Epithelial cell of proximal tubule (primary cell): ENCODE measurements around the gene SLK. TPM values are rescaled to one million over a fixed set of nuclear protein-coding genes. Genes with fewer than 3 reads are reported as not detected.

ENCODE experiments used
- DNase-seq: peaks from one replicate; pipeline ENCODE4 v3.0.0-alpha.2; 2011; ENCODE audit warnings: low read depth
- H3K4me3 ChIP-seq: 2 replicates; pipeline ENCODE4 v1.5.1; 2011; ENCODE audit warnings: low read depth, mild to moderate bottlenecking, low read length
- CTCF ChIP-seq: conservative IDR thresholded peaks from 2 replicates; pipeline ENCODE4 v1.5.1; 2012; ENCODE audit warnings: low read depth, mild to moderate bottlenecking, low read length
- total RNA-seq: library from RNA; depleted of rRNA; stranded (reverse); fragments of >200 nt; gene quantifications from 2 replicates; pipeline ENCODE4 v1.2.3, GENCODE V29; 2015

The SLK gene
- total RNA-seq, 1 donor from 2014 or later, result 30.4 TPM

GRCh38 chr10:104038958-104039752 lies 72.2 kb downstream of the SLK start:
- no peak for DNase-seq
- H3K4me3 ChIP-seq, result no peak overlapping the region
- TF ChIP-seq CTCF, result no peak

- TF ChIP-seq CTCF, result no peak
- no peak overlapping the region for H3K4me3 ChIP-seq
Observed at GRCh38 chr10:104040382-104040781, 73.4 kb downstream of the SLK start.

GRCh38 chr10:104040862-104041789 lies 74.2 kb downstream of the SLK start:
- no peak for DNase-seq
- no peak overlapping the region for H3K4me3 ChIP-seq
- TF ChIP-seq CTCF, result no peak

More at GRCh38 chr10:104040382-104040781, 73.4 kb downstream of the SLK start:
- DNase-seq, result no peak

- H3K4me3 ChIP-seq, result no peak overlapping the region
- DNase-seq, result no peak
- TF ChIP-seq CTCF, result no peak
Observed at GRCh38 chr10:104041891-104042535, 75.1 kb downstream of the SLK start.

- no peak for TF ChIP-seq CTCF
- no peak overlapping the region for H3K4me3 ChIP-seq
- DNase-seq, result no peak
Observed at GRCh38 chr10:104043185-104043830, 76.4 kb downstream of the SLK start.

GRCh38 chr10:104043854-104044253 lies 76.9 kb downstream of the SLK start:
- H3K4me3 ChIP-seq, result no peak overlapping the region
- no peak for DNase-seq
- no peak for TF ChIP-seq CTCF
